Measurements from ENCODE around the gene HS3ST6.
A peak's percentile ranks its signal among the peaks of the same experiment; 100 is the strongest.
"Not testable (repeated sequence)": the region's sequence is repeated elsewhere in the genome, so short reads cannot be mapped to it uniquely, and the experiment has no call there.

The HS3ST6 gene

DNA sequence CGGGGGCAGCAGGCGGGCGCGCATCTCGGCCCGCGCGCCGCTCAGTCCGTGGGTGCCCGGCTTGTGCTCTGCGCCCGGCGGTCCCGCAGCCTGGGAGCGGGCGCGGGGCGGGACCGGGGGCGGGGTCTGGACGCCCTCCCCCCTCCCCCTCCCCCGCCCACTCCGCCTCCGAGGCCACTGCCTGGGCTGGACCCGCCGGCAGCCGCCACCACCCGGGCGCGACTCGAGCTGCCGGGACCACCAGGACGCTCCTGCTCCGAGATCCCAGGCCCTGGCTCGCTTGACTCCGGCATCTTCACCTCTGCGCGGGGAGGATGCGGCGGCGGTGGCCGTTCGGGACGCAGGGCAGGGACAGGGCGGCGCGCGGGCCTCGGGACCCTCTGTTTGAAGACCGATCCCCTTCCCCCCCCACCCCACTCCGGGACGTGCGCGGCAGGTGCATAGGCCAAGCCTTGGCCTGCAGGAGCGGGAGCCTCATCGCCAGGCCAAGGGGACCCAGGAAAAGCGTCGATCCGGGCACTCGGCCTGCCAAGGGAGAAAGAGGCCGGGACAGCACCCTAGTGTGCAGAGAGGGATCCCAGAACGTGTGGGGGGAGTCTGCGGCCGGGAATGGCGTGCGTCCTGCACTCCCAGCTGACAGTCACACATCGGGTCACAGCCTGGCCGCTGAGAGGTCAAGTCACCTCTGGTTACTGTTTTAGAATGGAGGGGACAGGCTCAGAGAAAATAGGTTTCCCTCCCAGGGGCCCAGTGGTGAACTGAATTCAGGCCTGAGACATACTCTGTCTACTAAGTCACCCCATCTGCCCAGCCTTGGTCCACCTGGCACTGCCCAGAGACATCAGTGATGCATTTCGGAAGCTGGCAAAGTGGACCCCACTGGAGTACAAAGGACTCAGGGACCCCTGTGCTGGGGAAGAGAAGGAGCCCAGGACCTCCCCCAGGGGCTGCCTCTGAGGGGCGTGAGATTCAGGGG is at the start of gene HS3ST6:
TSS of gene HS3ST6 (minus strand) at position 65 of the 976 bp plus-strand sequence. CDS start 92 bp downstream, outside the sequence.
- H3K4me3 ChIP-seq (ENCODE audit: low read depth, low read length) = no peak within 1 kb of the TSS
- DNase-seq (ENCODE audit: low read depth) = no peak

DNA sequence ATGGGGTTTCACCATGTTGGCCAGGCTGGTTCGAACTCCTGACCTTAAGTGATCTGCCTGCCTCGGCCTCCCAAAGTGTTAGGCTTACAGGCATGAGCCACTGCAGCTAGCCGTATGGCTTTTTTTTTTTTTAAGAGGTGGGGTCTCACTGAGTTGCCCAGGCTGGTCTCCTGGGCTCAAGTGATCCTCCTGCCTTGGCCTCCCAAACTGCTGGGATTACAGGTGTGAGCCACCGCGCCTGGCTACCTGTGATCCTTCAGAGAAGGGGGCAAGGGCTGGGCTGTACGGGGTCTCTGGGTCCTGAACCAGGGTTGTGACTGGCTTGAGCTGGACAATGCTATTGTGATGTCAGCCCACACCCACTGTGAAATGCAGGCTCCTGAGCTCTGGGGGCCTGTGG is 48.2 kb upstream of the HS3ST6 start, which contains the start of gene RNF151:
TSS of gene RNF151 (plus strand) at position 397 of the 400 bp plus-strand sequence. CDS start 26 bp downstream, outside the sequence.
- DNase-seq (ENCODE audit: low read depth) = no peak
- TF ChIP-seq, protein P1, sequence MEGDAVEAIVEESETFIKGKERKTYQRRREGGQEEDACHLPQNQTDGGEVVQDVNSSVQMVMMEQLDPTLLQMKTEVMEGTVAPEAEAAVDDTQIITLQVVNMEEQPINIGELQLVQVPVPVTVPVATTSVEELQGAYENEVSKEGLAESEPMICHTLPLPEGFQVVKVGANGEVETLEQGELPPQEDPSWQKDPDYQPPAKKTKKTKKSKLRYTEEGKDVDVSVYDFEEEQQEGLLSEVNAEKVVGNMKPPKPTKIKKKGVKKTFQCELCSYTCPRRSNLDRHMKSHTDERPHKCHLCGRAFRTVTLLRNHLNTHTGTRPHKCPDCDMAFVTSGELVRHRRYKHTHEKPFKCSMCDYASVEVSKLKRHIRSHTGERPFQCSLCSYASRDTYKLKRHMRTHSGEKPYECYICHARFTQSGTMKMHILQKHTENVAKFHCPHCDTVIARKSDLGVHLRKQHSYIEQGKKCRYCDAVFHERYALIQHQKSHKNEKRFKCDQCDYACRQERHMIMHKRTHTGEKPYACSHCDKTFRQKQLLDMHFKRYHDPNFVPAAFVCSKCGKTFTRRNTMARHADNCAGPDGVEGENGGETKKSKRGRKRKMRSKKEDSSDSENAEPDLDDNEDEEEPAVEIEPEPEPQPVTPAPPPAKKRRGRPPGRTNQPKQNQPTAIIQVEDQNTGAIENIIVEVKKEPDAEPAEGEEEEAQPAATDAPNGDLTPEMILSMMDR (conservative IDR thresholded peaks at IDR 0.05; ENCODE audit: low read depth, low read length) = no peak
- peak within 1 kb of the TSS; percentile 95 for H3K4me3 ChIP-seq (ENCODE audit: low read depth, low read length)

More for the DNA sequence above, at the start of gene HS3ST6:
- TF ChIP-seq, protein P1 (conservative IDR thresholded peaks at IDR 0.05; ENCODE audit: low read depth, low read length) = no peak

DNA sequence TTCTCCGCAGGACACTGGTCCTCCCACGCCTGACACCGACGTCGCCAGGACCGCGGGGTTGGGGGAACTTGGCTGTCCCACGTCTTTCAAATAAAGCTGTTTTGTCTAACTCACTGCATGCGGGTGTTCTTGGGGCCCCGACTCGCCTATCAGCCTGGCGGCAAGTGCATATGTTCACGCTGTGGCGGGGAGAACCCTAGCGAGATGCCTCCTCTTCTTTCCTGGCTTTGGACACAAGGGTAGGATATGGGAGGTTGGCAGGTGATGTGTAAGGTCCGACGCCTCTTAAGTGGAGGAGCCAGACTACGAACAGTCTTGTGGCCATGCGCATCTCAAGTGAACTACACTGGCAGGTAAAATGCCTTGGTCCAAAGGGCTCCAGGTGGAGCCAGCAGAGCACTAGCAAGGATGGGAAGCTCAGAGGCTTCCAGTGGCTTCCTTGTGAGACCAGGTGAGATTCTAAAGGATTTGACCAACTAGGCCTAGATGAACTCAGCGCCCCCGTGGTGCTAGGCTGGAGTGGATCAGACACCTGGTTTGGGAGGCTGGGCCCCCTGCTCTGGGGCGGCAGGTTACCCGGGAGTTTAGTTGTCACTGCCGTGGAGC is 47.3 kb upstream of the HS3ST6 start:
- no peak for DNase-seq (ENCODE audit: low read depth)
- TF ChIP-seq, protein P1 (conservative IDR thresholded peaks at IDR 0.05; ENCODE audit: low read depth, low read length) = no peak
- peak overlapping the region; percentile 95 for H3K4me3 ChIP-seq (ENCODE audit: low read depth, low read length)

DNA sequence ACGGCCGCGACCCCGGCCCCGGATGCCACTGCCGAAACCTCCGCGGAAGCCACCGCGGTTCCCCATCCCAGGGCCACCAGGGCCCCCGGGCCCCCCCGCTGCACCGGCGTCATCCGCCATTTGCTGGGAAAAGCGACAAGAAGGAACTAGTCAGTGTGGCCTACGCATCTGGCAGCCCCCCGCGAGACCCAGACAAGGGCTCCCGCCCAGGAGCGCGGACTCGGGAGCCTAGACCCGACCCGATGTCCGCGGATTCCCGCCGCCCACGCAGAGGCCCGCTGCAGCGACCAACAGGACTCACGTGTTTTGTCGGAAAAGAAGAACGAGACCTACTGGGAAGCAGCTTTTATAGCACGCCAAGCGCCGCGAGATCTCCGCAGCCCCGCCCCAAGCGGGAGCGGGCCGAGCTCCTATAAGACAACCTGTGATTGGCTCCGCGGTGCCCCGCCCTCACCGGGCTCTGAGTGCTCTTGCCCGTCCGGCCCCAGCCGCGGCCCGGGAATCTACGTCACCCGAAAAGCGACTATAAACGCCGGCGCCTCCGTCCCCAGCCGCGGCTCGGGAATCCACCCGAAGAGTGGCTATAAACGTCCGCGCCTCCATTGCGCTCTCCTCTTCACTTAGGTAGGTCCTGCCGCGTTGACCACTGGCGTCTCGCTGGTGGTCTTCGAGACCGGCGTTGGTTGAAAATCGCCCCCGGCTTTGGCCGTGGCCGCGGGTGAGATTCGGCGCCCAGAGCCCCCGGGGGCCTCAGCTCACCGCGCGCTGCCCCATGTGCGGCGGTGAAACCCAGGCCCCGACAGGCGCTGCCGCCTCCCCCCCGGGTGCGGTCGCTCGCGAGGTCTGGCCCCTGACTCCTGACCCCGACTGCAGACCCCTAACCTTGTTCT is 46.5 kb upstream of the HS3ST6 start, which contains the start of gene RPS2:
TSS of gene RPS2 (minus strand) at position 321 of the 890 bp plus-strand sequence. CDS start at position 120, 201 bp downstream.
- DNase-seq (ENCODE audit: low read depth) = peak; percentile 99
- TF ChIP-seq, protein P1 (conservative IDR thresholded peaks at IDR 0.05; ENCODE audit: low read depth, low read length) = no peak
- H3K4me3 ChIP-seq (ENCODE audit: low read depth, low read length) = peak within 1 kb of the TSS; percentile 95

DNA sequence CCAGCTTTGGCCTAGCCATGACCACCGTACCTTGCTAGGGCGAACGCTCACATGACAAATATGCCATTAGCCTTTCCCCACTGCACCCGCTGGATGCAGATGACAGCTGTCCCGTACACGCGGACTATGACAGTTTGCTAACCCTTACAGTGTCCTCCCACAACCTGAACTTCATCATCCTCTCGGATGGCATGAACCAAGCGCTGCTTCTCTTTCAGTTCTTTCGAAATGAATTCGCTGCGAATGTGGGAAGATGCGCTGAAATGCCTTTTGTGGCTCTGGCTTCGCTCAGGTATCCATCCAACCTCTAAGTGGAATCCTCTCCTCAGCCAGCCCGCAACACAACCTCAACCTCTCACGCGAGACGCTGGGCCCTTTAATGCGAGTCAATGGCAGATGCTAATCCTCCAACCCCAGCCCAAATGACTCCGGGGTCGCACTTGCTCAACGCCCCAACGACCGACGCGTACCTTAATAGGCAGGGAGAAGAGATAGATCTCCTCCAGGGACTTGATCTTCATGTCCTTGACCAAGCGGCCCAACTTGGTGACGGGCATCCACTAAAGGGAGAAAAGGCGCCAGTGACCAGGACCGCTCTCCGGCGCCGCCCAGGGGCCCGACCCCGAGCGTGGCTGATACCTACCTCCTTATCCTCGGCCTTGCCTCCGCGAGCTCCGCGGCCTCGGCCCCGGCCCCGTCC is 45.7 kb upstream of the HS3ST6 start:
- peak; percentile 41 for DNase-seq (ENCODE audit: low read depth)
- TF ChIP-seq, protein P1 (conservative IDR thresholded peaks at IDR 0.05; ENCODE audit: low read depth, low read length) = peak; percentile 26
- peak overlapping the region; percentile 95 for H3K4me3 ChIP-seq (ENCODE audit: low read depth, low read length)

DNA sequence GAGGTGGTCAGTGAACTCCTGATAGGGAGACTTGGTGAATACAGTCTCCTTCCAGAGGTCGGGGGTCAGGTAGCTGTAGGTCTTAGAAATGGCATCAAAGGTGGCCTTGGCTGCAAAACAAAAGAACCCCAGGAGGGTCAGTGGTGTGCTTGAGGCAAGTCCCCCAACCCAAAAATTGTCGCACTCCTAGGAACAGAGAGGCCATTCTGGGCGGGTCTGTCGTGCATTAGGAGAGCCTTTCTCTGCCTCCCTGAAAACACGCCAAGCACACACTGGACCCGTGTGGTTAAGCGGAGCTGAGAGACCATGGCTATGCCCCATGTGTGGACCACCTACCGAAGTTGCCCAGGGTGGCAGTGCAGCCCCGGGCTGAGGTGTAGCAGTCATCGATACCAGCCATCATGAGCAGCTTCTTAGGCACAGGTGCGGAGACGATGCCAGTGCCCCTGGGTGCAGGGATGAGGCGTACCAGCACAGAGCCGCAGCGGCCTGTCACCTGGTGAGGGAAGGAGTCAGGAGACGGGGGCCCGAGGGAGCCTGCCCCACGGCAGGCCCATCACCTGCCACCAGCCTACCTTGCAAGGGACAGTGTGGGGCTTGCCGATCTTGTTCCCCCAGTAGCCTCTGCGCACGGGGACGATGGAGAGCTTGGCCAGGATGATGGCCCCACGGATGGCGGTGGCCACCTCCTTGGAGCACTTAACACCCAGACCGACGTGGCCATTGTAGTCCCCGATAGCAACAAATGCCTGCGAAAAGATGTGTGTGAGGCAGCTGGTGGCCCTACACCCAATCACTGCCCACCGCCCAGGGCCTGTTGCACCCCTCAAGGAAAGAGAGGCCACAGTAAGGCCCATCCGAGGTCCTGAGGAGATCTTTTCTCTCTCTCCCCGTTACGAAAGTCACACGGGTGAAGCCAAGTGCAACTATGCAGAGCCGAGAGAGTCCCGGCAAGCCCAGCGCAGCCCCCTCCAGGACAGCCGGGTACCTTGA is 44.2 kb upstream of the HS3ST6 start:
- DNase-seq (ENCODE audit: low read depth) = not testable (repeated sequence)
- peak overlapping the region; percentile 39 for H3K4me3 ChIP-seq (ENCODE audit: low read depth, low read length)

Measured in choroid plexus epithelial cell (primary cell).